ENCODE results near the gene HIP1. TPM values are rescaled to one million over a fixed set of nuclear protein-coding genes. Genes with fewer than 3 reads are reported as not detected.
A peak's percentile ranks its signal among the peaks of the same experiment; 100 is the strongest.

The HIP1 gene
- total RNA-seq, 1 experiment from 2014 or later = 48.6 TPM

- DNase-seq = peak in 1 of 2 experiments; percentile 68
- Histone ChIP-seq H3K36me3 (no peaks in the 10 kb centered on the region), H3K27me3 (no peaks in the 10 kb centered on the region)
Measured at GRCh38 chr7:75756991-75757676, 18.4 kb upstream of the HIP1 start.

GRCh38 chr7:75756206-75756990 lies 17.7 kb upstream of the HIP1 start:
- DNase-seq = no peak
- no peak overlapping the region for H3K27ac ChIP-seq
- no peaks in the 10 kb centered on the region for H3K36me3 ChIP-seq
- H3K4me3 ChIP-seq = no peak overlapping the region
- H3K27me3 ChIP-seq = no peaks in the 10 kb centered on the region
- H3K4me1 ChIP-seq = peaks cover 14% of the 10 kb centered on the region
- H3K9me3 ChIP-seq (replicated peaks) = no peaks in the 10 kb centered on the region

More at GRCh38 chr7:75756991-75757676, 18.4 kb upstream of the HIP1 start:
- Histone ChIP-seq H3K9me3 (replicated peaks) (no peaks in the 10 kb centered on the region), H3K27ac (no peak overlapping the region), H3K4me1 (peaks cover 14% of the 10 kb centered on the region), H3K4me3 (no peak overlapping the region)

- Histone ChIP-seq H3K9me3 (replicated peaks) (peaks cover 12% of the 10 kb centered on the region), H3K4me1 (peaks cover 10% of the 10 kb centered on the region), H3K4me3 (no peak overlapping the region), H3K27me3 (no peaks in the 10 kb centered on the region), H3K27ac (no peak overlapping the region), H3K36me3 (no peaks in the 10 kb centered on the region)
- DNase-seq = peak; percentile 58 to 74
Measured at GRCh38 chr7:75743455-75743859, 4.7 kb upstream of the HIP1 start.

- H3K4me1 ChIP-seq = peaks cover 16% of the 10 kb centered on the region
- H3K36me3 ChIP-seq = no peaks in the 10 kb centered on the region
- H3K9me3 ChIP-seq (replicated peaks) = peaks cover 6% of the 10 kb centered on the region; the same call in 1 of the 2 replicates
- peak in 1 of 2 experiments; percentile 42 for DNase-seq
- H3K27ac ChIP-seq = no peak overlapping the region
- no peak overlapping the region for H3K4me3 ChIP-seq
- no peaks in the 10 kb centered on the region for H3K27me3 ChIP-seq
Measured at GRCh38 chr7:75740846-75741497, 2.2 kb upstream of the HIP1 start.

GRCh38 chr7:75739796-75740672 lies 1.3 kb upstream of the HIP1 start:
- Histone ChIP-seq H3K4me1 (peaks cover 16% of the 10 kb centered on the region), H3K4me3 (peak overlapping the region; percentile 97), H3K27me3 (no peaks in the 10 kb centered on the region), H3K36me3 (no peaks in the 10 kb centered on the region), H3K9me3 (replicated peaks) (0 out of 2 replicates have a peak, but pooled peaks cover under 1% of the 10 kb centered on the region), H3K27ac (peak overlapping the region; percentile 31; the same call in 1 of the 2 replicates)
- no peak for DNase-seq

- Histone ChIP-seq H3K36me3 (no peaks in the 10 kb centered on the region), H3K4me1 (peaks cover 16% of the 10 kb centered on the region), H3K4me3 (peak overlapping the region; percentile 97), H3K27me3 (no peaks in the 10 kb centered on the region), H3K9me3 (replicated peaks) (no peaks in the 10 kb centered on the region), H3K27ac (peak overlapping the region; percentile 31)
- peak; percentile 99 to 100 for DNase-seq
Measured at GRCh38 chr7:75738975-75739795, 444 bp upstream of the HIP1 start.

GRCh38 chr7:75737856-75738603 lies 711 bp downstream of the HIP1 start:
- peaks cover 10% of the 10 kb centered on the region for H3K4me1 ChIP-seq
- peak overlapping the region; percentile 31 for H3K27ac ChIP-seq
- DNase-seq = peak; percentile 64
- no peaks in the 10 kb centered on the region for H3K27me3 ChIP-seq
- no peaks in the 10 kb centered on the region for H3K9me3 ChIP-seq (replicated peaks)
- H3K36me3 ChIP-seq = no peaks in the 10 kb centered on the region
- peak overlapping the region; percentile 97 for H3K4me3 ChIP-seq

GRCh38 chr7:75735581-75736350 lies 3.0 kb downstream of the HIP1 start:
- no peak for DNase-seq
- no peaks in the 10 kb centered on the region for H3K9me3 ChIP-seq (replicated peaks)

GRCh38 chr7:75734586-75735458 lies 3.9 kb downstream of the HIP1 start:
- DNase-seq = no peak
- Histone ChIP-seq H3K27ac (no peak overlapping the region), H3K27me3 (no peaks in the 10 kb centered on the region), H3K36me3 (no peaks in the 10 kb centered on the region; the same call in 1 of the 2 replicates), H3K9me3 (replicated peaks) (no peaks in the 10 kb centered on the region), H3K4me1 (peaks cover 13% of the 10 kb centered on the region), H3K4me3 (no peak overlapping the region)

More at GRCh38 chr7:75735581-75736350, 3.0 kb downstream of the HIP1 start:
- Histone ChIP-seq H3K4me3 (no peak overlapping the region), H3K4me1 (peaks cover 13% of the 10 kb centered on the region), H3K36me3 (no peaks in the 10 kb centered on the region; the same call in 1 of the 2 replicates), H3K27ac (no peak overlapping the region), H3K27me3 (no peaks in the 10 kb centered on the region)

GRCh38 chr7:75732764-75733630 lies 5.7 kb downstream of the HIP1 start:
- Histone ChIP-seq H3K36me3 (no peaks in the 10 kb centered on the region; the same call in none of the 2 replicates), H3K4me1 (peaks cover 13% of the 10 kb centered on the region), H3K9me3 (replicated peaks) (no peaks in the 10 kb centered on the region), H3K27me3 (no peaks in the 10 kb centered on the region), H3K27ac (no peak overlapping the region), H3K4me3 (no peak overlapping the region)
- peak; percentile 46 to 59 for DNase-seq

GRCh38 chr7:75732016-75732521 lies 6.7 kb downstream of the HIP1 start:
- Histone ChIP-seq H3K27me3 (no peaks in the 10 kb centered on the region), H3K4me3 (no peak overlapping the region), H3K4me1 (peaks cover 7% of the 10 kb centered on the region; the same call in 1 of the 2 replicates), H3K36me3 (no peaks in the 10 kb centered on the region; the same call in none of the 2 replicates), H3K27ac (no peak overlapping the region), H3K9me3 (replicated peaks) (no peaks in the 10 kb centered on the region)
- DNase-seq = no peak

All from SJCRH30 (cell line).